ENCODE results near the gene SP4.
"Not testable (repeated sequence)": the region's sequence is repeated elsewhere in the genome, so short reads cannot be mapped to it uniquely, and the experiment has no call there.

SP4 gene

GRCh38 chr7:21532485-21532884 is 104.6 kb downstream of the SP4 start:
- not testable (repeated sequence) for DNase-seq

GRCh38 chr7:21533646-21534045 is 105.8 kb downstream of the SP4 start:
- not testable (repeated sequence) for DNase-seq

GRCh38 chr7:21536445-21537118 is 108.7 kb downstream of the SP4 start:
- DNase-seq = not testable (repeated sequence)

- DNase-seq = no peak
These were observed 111.1 kb downstream of the SP4 start for GRCh38 chr7:21538936-21539495.

GRCh38 chr7:21542891-21543527 is 115.1 kb downstream of the SP4 start, which contains the start of gene DNAH11:
Gene DNAH11 (plus strand): TSS chr7:21543039. CDS start chr7:21543246, 207 bp downstream.
- peak; percentile 39 for DNase-seq

GRCh38 chr7:21543528-21544302 is 115.8 kb downstream of the SP4 start:
- peak; percentile 49 for DNase-seq

- no peak for DNase-seq
These were observed 116.4 kb downstream of the SP4 start for GRCh38 chr7:21544303-21544656.

- DNase-seq = peak; percentile 24
These were observed 116.8 kb downstream of the SP4 start for GRCh38 chr7:21544715-21545114.

- DNase-seq = no peak
These were observed 119.6 kb downstream of the SP4 start for GRCh38 chr7:21547501-21547900.

GRCh38 chr7:21548491-21548890 is 120.6 kb downstream of the SP4 start:
- DNase-seq = no peak

GRCh38 chr7:21550076-21550475 is 122.2 kb downstream of the SP4 start:
- no peak for DNase-seq

GRCh38 chr7:21550821-21551531 is 123.1 kb downstream of the SP4 start:
- no peak for DNase-seq

GRCh38 chr7:21562385-21562784 is 134.5 kb downstream of the SP4 start:
- DNase-seq = no peak

Measured in DMS79 treated with DMSO at 0.1 percent for 48 hours (cell line).